ENCODE results near the gene MYH11.
"Not testable (repeated sequence)": the region's sequence is repeated elsewhere in the genome, so short reads cannot be mapped to it uniquely, and the experiment has no call there.

Gene MYH11

GRCh38 chr16:15714393-15715172 is 142.2 kb downstream of the MYH11 start:
- DNase-seq (ENCODE audit: low spot score): no peak

GRCh38 chr16:15708997-15709396 is 147.8 kb downstream of the MYH11 start:
- DNase-seq (ENCODE audit: low spot score): no peak

GRCh38 chr16:15708096-15708495 is 148.7 kb downstream of the MYH11 start:
- no peak for DNase-seq (ENCODE audit: low spot score)

GRCh38 chr16:15707332-15707731 is 149.5 kb downstream of the MYH11 start:
- no peak for DNase-seq (ENCODE audit: low spot score)

- DNase-seq (ENCODE audit: low spot score): no peak
Observed at GRCh38 chr16:15705064-15705565, 151.7 kb downstream of the MYH11 start.

GRCh38 chr16:15704545-15704987 is 152.3 kb downstream of the MYH11 start:
- peak; percentile 86 for DNase-seq (ENCODE audit: low spot score)

GRCh38 chr16:15703029-15703736 is 153.6 kb downstream of the MYH11 start:
- no peak for DNase-seq (ENCODE audit: low spot score)

GRCh38 chr16:15701975-15702970 is 154.6 kb downstream of the MYH11 start:
- no peak for DNase-seq (ENCODE audit: low spot score)

- DNase-seq (ENCODE audit: low spot score): no peak
Observed at GRCh38 chr16:15701367-15701766, 155.5 kb downstream of the MYH11 start.

GRCh38 chr16:15699819-15700218 is 157.0 kb downstream of the MYH11 start:
- DNase-seq (ENCODE audit: low spot score): no peak

GRCh38 chr16:15694499-15694898 is 162.3 kb downstream of the MYH11 start:
- no peak for DNase-seq (ENCODE audit: low spot score)

- not testable (repeated sequence) for DNase-seq (ENCODE audit: low spot score)
Observed at GRCh38 chr16:15692508-15692907, 164.3 kb downstream of the MYH11 start.

GRCh38 chr16:15691046-15691445 is 165.8 kb downstream of the MYH11 start:
- DNase-seq (ENCODE audit: low spot score): no peak

GRCh38 chr16:15690296-15690695 is 166.5 kb downstream of the MYH11 start:
- no peak for DNase-seq (ENCODE audit: low spot score)

- DNase-seq (ENCODE audit: low spot score): no peak
Observed at GRCh38 chr16:15689290-15689689, 167.5 kb downstream of the MYH11 start.

- DNase-seq (ENCODE audit: low spot score): no peak
Observed at GRCh38 chr16:15686287-15686686, 170.5 kb downstream of the MYH11 start.

GRCh38 chr16:15682105-15682570 is 174.7 kb downstream of the MYH11 start:
- DNase-seq (ENCODE audit: low spot score): peak; percentile 68

- no peak for DNase-seq (ENCODE audit: low spot score)
Observed at GRCh38 chr16:15677447-15677846, 179.4 kb downstream of the MYH11 start.

- no peak for DNase-seq (ENCODE audit: low spot score)
Observed at GRCh38 chr16:15676506-15676905, 180.3 kb downstream of the MYH11 start.

- DNase-seq (ENCODE audit: low spot score): no peak
Observed at GRCh38 chr16:15674571-15674970, 182.3 kb downstream of the MYH11 start.

- DNase-seq (ENCODE audit: low spot score): peak; percentile 99
Observed at GRCh38 chr16:15672514-15673167, 184.2 kb downstream of the MYH11 start.

All from COLO829 (cell line).